NCI-H1436 (cell line): ENCODE data around the gene LRFN2.

Source experiments
- DNase-seq: peaks from one replicate; lab custom pipeline; 2025; lab: John Stamatoyannopoulos, UW

LRFN2 gene

DNA sequence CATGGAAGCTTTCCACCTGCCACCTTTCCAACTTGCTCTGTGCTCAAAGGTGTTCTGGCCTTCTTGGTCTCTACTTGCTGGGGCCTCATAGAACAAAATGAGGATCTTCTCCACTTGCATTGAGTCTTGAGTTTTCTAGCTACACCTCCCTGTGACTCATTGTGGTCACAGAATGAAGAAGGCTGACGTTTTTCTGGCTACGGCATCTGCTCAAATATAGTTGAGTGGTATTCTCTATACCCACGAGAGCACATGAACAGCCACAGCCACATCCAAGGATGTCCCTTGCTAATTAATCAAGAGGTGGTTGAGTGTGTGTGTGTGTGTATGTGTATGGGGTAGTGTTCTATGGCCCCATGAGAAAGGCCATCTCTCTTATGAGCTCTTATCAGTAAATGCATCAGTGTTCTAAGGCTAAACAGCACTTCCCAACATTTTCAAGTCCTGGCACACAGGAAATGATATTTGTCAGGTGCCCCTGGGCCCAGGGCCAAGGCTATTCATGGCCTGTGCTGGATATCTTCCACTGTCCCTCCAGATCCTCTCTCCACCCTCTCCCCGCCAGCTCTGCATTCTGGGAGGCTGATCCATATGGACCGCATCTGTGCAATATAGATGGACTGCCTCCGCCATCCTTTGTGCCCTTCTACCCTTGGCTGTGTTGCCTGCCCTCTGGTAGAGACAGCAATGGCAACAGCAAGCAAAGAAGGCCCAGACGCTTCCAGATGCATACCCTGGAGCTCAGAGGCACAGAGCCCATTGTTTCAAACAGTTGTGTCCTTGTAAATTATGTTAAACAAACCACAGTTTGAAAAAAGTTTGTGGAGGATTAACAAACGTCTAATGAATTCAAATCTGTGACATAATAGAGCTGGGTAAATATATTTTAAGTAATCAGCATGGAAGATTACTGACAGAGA is 150.2 kb downstream of the LRFN2 start:
- DNase-seq: no peak

DNA sequence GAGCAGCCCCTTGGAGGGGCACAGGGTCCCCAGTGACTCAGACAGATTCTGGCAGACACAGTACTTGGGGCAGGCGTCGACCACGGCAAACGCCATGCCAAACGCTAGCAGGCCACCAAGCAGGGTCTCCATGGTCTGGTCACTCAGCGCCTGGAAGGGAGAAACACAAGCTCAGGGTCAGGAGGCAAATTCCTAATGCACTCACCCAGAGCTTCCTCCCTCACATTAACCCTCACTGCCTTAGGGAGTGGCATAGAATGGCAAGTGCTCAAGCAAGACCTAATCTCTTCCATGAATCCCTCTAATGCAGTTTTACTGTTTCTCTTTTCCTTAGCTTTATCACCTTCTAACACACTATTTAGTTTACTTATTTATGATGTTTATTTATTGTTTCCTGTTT is 154.2 kb downstream of the LRFN2 start:
- DNase-seq: no peak

DNA sequence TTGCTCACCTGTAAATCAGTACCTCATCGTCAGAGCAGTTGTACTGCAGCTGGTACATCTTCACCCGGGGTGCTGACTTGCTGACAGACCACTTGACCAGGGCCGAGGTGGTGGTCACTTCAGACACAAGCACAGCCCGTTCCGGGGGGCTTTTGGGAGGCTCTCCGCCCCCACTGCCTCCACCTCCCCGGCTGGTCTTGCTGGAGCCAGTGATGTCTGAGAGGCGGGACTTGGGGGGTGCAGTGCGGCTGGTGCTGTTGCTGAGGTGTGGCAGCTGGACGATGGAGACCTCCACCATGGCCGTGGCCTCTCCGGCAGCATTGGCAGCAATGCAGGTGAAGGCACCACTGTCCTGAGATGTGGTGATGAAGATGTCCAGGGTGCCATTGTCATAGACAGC is 155.5 kb downstream of the LRFN2 start:
- DNase-seq: no peak

DNA sequence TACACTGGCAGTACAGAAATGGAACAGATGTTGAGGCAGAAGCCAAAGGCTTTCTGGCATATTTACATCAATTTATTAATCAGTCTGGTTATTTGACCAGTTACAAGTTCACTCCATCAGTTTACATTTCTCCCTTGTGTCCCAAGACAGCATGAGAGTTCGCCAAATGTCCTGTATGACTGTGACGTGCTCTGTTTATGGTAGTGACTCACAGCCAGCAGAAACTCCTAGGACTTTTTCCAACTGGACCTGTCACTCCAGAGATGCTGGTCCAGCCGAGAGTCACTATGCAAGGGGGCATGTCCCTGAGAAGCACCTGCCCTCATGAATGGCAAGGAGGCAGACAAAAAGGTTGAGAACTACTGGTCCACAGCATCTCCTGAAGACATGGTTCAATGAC is 160.0 kb downstream of the LRFN2 start:
- DNase-seq: no peak

DNA sequence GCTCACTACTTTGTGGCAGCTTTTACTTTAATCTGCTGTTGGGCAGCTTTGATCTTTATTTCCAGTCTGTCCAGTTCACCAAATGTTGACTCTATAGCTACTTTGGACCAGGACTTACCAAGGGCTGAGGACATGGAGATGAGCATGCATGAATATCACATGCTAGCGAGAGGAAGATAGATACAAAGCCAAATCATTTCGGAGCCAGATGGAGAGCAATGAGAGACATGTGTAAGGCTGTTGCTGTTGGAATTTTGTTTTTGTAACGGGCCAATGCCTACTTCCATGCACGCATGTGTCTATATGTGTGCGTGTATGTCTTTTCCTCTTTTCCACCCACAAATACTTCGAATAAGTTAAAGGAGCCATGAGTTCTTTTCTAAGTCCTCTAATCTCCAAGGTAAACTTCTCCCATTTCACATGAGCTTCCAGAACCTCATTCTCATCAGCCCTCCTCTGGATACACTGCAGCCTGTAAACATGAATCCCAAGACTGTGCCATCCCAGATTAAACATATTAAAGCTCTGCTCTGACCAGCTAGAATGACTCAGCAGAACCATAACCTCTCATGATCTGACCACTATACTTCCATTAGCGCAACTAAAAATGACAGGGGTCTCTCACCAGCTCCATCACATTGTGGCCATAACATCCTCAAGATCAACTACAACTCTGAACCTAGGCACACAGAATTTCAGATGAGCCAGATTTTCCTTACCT is 160.7 kb downstream of the LRFN2 start:
- no peak for DNase-seq

DNA sequence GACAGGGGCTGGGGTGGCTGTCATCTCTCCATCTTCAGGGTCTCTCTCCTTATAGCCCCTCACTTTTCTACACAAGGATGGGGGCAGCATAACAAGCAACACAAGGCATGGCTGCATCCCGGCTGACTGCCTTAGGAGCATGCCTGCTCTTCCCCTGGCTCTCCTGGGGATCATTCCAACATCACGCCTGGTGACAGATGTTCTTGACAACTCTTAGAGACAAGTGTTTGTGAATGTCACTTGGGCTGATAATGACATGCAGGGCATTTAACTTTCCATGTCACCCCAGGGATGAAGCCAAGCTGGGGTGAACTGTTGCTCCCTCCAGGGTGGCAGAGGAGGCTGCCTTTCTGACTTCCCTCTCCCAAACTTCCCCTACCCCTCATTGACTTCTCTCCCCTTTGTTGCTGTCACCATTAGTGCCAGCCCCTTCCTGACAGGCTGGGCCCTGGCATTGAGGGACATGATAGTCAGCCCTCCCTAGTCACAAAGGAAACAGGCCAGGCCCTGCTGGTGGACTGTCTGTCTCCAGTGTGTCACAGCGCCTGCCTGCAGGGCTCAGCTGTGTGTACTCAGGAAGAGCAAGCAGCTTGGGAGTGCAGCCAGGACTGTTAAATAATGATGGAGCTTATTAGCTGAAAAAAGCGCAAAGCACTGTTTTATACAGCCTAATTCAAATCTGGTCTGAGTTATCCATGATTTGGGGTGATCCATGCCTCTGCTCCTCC is 161.8 kb downstream of the LRFN2 start:
- no peak for DNase-seq

DNA sequence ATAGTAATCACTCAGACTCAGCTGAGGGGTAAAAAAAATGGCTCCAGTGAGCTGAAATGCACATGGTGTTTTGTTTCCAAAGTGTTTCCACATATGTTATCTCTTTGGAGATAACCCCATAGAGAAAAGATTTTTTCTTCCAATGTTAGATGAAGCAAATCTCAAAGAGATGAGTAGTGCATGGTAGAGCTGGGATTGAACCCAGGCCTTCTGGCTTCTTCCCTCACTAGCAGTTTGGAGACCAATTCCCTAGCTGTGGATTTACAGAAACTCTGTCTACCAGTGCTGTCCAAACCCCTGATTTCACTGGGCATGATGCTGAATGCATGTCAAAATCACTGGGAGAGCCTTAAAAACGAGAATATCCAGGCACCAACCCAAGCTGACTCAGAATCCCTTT is 165.1 kb downstream of the LRFN2 start:
- DNase-seq: no peak

DNA sequence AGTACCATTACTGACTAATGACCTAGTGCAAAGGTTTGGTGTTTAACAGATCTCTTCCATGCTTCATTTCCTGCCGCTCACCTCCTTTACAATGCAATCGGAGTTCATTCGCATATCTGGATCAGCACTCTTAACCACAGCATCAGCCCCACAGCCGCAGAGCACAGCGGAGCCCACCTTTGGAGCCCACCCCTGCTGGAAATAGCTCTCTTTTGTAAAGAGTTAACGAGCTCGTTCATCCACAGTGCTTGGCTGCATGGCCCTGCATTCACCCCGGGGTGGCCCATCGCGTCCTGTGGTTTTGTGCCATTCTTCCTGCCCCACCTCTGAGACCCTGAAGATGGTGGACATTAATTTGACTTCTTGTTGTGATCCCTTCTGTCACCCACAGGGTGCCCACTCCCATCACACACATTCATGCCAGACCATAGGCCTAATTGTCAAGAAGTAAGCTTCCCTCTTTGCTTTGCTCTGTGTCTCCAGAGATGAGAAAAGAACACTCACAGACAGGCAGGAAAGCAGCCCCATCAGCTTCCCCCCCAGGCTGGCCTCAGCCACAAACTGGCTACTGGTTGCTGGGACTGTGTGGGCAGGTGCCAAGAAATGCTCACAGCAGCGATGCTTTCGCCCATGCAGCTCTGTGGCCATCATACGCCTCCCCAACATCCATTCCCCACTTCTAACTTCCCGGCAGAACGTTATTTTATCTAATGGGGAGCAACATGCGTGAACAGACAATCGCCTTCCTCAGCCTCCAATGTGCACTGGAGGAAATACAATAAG is 167.0 kb downstream of the LRFN2 start:
- DNase-seq: no peak

DNA sequence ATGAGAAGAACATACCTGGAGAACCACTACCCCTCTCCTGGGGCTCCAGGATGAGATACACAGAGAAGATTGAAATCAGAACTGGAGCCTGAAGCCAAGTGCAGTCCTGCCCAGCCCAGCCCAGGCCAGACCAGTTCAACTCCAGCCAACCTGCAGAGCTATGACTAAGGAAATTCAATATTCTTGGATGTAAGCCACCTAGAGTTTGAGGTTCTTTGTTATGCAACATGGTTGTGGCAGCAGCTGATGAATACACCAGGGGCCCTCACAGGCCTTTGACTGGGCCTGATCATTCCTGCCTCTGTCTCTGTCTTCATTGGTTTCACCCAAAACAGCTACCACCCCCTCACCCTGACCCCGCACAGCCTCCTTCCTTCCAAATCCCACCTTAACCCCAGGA is 167.8 kb downstream of the LRFN2 start:
- DNase-seq: no peak

DNA sequence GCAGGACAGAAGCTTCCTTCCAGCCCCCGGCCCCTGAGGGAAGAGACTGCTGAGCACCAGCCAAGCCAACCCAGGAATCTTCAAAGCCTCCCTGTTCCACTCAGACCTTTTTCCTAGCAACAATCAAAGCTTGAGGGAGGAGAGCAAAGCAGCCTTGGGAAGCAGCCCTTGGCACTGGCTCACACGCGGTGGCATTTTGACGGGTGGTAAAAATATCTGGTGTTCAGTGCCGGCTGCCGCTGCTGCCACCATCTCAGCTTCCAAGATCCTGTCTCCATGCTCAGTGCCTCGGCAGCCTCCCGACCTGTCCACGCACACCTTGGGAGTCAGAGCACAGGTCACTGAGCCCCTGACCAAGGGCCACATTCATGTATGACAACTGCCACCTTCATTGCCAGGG is 170.1 kb downstream of the LRFN2 start:
- no peak for DNase-seq

DNA sequence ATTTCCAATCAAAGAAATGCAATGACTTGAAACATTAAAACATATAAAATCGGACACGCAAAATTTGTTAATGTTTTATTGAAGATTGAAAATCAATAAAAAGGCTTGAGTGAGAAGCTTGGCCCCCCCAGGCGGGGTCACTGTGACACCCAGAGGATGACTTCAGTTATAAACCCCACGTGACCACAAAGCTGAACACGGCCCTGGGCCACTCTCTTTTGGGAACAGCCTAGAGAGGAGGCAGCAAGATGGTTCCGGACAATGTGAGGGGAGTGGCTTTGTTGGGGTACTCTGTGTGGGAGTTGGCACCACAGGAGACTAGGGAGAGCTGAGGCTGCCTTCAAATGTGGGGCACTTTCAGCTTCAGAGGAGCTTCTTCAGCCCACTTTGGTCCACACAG is 172.5 kb downstream of the LRFN2 start:
- no peak for DNase-seq

DNA sequence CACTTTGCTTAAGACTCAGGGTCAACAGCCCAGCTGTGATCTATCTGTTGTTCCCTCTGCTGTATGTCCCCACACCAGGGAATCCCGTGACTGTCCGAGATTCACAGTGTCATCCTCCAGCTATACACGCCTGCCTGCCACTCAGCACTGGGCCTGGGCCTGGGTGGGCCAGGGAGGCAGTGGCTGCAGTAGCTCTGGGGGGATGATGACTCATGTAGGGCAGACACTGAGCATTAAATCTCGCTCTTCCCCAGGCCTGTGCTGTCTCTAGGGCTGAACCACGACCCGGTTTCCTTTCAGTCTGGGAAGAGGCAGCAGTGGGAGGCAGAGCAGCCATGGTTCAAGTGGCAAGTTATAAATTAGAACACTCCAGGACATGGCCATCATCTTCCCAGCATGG is 173.9 kb downstream of the LRFN2 start:
- no peak for DNase-seq

DNA sequence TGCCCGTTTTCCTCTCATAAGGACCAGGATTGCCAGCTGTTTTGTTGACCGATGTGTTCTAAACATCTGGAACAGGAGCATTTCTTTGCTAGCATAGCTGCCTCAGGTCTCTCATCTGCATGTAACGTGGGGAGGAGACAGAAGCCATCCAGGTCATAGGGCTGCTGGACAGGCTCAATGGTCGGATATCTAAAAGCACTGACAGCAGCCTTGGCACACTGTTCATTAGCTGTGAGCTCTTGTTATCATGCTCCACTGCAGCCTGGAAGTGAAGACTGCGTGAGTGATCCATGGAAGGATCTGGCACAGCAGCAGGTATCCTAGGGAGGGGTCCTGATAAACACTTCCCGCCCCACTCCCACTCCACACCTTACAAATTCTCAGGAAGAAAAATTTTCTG is 175.3 kb downstream of the LRFN2 start:
- no peak for DNase-seq

DNA sequence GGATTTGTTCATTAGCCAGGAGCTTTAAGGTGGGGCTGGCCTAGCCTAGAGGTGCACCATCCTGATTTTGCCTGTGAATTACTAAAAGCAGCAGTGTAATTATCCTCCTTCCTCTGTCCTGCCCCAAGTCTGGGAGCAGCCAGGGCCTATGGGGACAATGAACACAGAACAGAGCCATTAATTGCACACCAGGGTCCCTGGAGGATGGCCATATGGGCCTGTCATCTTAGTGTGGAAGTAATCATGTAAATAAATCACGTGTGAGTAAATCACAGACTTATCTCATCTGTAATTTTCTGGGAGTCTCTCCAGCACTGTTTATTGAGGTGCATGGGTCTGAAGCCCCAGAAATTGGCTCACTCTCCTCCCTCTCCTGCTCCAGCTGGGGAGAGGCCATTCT is 176.3 kb downstream of the LRFN2 start:
- DNase-seq: no peak

DNA sequence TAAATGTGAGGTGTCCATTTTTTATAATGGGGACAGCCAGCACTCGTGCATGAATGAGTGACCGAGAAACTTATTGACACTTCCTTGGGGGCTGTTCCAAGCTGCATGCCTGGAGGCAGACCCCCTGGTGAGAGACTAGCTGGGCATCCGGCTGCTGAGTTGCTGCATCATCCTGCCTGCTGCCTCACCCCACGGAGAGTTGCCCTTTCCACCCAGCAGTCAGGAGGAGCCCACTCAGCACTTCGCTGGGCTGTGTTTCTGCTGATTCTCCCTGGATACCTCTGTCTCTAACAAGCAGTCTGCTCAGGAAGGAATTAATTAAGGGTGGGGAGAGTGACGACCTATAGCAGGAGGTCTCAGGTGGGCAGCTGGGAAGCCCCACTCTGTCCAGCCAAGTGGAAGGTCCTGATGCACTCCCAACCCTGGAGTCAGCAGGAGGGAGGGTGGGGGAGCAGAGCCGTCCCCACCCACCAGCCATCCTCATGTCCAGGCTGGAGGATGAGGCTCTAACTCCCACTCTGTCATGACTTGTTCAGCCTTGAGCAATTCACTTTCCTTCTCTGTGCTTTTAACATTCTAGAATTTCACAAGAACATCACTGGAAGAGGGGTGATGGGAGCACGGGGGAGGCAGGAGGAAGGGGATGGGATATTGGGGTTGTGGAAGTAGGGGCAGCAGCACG is 177.3 kb downstream of the LRFN2 start:
- no peak for DNase-seq

DNA sequence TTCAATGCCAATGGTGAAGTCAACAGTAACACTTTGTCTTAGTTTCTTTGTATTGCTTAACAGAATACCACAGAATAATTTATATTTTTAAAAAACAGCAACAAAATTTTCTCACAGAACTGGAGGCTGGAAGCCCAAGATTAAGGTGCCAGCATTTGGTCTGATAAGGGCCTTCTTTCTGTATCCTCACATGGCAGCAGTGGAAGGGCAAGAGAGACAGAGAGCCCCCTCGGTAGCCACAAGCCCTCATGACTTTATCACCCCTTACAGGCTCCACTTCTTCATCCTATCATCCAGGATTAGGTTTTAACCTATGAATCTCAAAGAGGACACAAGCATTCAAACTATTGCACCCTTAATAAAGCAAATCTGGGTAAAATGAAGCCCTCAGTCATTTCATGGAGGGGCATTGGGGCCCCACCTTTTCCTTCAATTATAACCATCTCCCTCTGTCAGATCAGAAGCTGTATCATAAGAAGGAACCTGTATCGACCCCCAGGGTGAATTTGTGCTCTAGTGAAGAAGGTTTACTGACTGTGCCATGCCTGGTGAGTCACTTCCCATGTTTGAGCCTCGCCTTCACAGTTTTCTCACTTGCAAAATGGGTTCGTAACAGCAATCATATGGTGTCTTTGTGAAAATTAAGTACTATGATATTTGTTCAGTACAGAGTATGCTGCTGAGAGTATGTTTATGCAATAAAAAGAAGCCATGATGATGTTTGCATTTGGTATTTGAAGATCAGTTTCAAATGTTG is 178.2 kb downstream of the LRFN2 start:
- no peak for DNase-seq

DNA sequence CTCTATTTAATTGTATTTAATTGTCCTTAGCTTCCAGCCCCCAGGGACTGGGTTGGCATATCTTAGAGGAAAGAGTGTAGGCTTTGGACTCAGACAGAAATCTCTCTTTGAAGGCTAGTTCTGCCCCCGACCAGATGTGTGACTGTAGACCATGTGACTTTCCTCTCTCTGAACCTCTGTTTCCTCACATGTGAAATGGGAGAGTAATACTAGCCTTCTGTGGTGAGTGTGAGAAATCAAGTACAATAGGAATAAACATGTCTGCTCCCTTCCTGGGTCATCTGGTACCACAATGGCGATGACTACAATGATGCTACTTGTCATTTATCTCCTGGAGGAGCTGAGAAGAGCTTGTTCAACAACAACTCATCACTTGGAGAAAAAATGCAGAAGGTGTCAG is 179.9 kb downstream of the LRFN2 start:
- no peak for DNase-seq

DNA sequence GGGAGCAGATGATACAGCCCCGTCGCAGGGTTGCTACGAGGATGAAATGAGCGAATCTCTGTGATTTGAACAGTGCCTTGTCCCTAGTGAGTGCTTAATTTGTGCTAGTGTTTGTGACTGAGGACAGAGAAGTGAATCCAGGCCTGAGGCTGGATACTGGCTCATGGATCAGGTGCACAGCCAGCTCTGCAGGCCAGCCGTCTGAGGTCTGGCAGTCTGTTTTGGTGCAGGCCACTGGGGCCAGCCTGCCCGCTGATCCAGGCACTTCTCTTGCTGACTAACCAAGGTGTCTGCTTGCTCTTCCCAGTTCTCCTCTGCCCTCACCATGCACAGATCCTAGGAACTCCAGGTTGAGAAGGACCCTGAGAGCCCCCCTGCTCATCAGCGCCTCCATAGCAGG is 181.0 kb downstream of the LRFN2 start:
- no peak for DNase-seq

DNA sequence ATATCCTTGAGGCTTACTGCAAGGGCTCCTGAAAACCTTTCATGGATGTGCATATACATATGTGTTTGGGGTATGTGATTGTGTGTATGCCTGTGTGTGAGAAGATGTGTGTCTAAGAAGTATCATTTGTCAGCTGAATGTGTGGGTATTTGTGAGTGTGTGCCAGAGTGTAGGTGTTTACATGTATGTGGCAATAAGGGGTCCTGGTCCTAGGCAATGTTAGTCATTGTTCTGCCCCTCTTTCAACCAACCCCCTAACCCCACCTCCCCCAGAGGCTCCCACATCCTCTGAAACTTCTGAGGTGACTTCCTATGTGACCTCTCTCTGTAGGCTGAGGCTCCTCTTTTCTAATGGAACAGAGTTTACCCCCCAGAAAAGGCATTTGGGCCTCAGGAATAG is 186.4 kb downstream of the LRFN2 start:
- no peak for DNase-seq

DNA sequence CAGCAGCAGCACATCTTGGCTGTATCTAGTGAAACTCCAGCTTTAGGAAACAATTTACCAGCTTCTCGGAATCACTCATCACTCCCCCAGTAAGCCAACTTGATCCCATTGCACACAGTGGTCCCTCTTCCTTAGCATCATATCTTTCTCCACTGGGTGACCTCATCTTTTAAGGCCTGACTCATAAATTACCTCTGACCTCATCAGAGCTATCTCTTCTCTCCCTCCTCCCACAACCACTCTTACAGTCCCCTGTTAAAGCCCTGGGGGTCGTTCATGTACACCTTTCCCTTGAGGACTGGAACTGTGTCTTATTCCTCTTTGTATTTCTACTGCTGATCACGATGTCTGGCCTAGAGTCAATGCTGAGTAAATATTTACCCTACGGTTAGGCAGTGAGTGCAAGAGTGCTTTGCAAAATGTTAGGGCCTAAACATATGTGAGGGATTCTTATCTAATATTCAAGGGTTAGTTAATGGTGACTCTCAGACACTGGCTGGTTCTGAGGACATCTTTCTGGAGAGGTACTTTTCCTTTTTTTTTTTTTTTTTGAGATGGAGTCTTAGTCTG is 187.2 kb downstream of the LRFN2 start:
- DNase-seq: peak; percentile 40
